ENCODE measurements around the gene PAX8. TPM values are rescaled to one million over a fixed set of nuclear protein-coding genes. Genes with fewer than 3 reads are reported as not detected.

The PAX8 gene
- total and polyA plus RNA-seq, 2 experiments from 2014 or later: 0.21 to 0.32 TPM

DNA sequence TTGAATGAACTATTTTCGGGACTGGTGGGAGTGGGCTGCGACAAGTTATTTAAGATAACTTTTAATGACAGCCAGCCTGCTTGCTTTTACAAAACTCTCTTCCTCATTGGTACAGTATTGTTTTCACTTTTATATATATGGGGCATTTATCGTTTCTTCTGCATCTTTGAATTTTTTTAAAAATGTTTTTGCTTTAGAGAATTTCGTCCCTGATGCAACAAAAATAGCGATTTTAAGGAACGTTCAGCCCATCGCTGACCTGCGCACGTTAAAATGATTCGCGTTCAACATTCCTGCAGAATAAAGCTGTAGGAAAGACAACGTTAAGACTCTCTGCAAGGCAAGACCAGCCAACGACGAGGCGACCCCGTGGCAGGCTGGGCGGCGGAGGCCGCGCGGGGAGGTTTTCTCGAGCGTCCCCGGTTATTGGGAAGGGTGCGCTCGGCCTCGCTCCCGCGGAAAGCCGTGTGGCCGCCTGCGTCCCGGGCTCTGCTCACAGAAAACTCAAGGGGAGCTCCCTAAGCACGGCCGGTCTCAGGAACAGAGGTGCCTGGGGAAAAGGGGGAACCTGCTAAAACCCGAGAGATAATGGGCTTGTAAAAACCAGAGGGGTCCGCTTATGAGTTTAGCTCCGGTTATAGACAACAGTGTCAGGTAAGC is 3.0 kb downstream of the PAX8 start:
- Histone ChIP-seq H3K9me2 (ENCODE audit: insufficient read depth) (no peaks in the 10 kb centered on the region), H3K36me3 (ENCODE audit: insufficient read depth) (no peaks in the 10 kb centered on the region), H3K27me3 (ENCODE audit: insufficient read depth) (peaks cover 100% of the 10 kb centered on the region), H3K4me1 (ENCODE audit: insufficient read depth) (peaks cover 34% of the 10 kb centered on the region), H3K27ac (ENCODE audit: low read depth) (no peak overlapping the region), H2AFZ (no peak overlapping the region), H4K20me1 (replicated peaks; ENCODE audit: insufficient read depth) (peaks cover 14% of the 10 kb centered on the region), H3K79me2 (replicated peaks; ENCODE audit: insufficient read depth) (no peaks in the 10 kb centered on the region), H3K4me3 (peak overlapping the region; percentile 70), H3K4me2 (peak overlapping the region; percentile 92), H3F3A (replicated peaks; ENCODE audit: low read depth) (0 out of 2 replicates have a peak, but pooled peaks cover 4% of the 10 kb centered on the region)
- peaks cover 99% of the 10 kb centered on the region for H3K27me3 Mint-ChIP-seq (ENCODE audit: insufficient read depth, low read depth, poor library complexity)
- no peak overlapping the region for H3K27ac Mint-ChIP-seq
- no peak for ATAC-seq
- peaks cover 30% of the 10 kb centered on the region for H3K4me1 Mint-ChIP-seq
- no peak for TF ChIP-seq JUNB (IDR thresholded peaks at IDR 0.05; ENCODE audit: unreplicated experiment)
- TF ChIP-seq ZNF331 (CRISPR knock-in tag; IDR thresholded peaks at IDR 0.05; ENCODE audit: low read depth): no peak
- TF ChIP-seq EZH2phosphoT487 (IDR thresholded peaks at IDR 0.05; ENCODE audit: unreplicated experiment): peak; percentile 83
- no peak for TF ChIP-seq CREB1 (CRISPR knock-in tag; IDR thresholded peaks at IDR 0.05; ENCODE audit: low read depth)
- TF ChIP-seq POLR2AphosphoS5 (IDR thresholded peaks at IDR 0.05; ENCODE audit: low read depth): no peak
- TF ChIP-seq, protein P1, sequence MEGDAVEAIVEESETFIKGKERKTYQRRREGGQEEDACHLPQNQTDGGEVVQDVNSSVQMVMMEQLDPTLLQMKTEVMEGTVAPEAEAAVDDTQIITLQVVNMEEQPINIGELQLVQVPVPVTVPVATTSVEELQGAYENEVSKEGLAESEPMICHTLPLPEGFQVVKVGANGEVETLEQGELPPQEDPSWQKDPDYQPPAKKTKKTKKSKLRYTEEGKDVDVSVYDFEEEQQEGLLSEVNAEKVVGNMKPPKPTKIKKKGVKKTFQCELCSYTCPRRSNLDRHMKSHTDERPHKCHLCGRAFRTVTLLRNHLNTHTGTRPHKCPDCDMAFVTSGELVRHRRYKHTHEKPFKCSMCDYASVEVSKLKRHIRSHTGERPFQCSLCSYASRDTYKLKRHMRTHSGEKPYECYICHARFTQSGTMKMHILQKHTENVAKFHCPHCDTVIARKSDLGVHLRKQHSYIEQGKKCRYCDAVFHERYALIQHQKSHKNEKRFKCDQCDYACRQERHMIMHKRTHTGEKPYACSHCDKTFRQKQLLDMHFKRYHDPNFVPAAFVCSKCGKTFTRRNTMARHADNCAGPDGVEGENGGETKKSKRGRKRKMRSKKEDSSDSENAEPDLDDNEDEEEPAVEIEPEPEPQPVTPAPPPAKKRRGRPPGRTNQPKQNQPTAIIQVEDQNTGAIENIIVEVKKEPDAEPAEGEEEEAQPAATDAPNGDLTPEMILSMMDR (conservative IDR thresholded peaks at IDR 0.05; ENCODE audit: low read depth in 2 of 2): no peak
- peak; percentile 86 for TF ChIP-seq EZH2 (IDR thresholded peaks at IDR 0.05; ENCODE audit: low read depth, unreplicated experiment)
- TF ChIP-seq, protein P2, sequence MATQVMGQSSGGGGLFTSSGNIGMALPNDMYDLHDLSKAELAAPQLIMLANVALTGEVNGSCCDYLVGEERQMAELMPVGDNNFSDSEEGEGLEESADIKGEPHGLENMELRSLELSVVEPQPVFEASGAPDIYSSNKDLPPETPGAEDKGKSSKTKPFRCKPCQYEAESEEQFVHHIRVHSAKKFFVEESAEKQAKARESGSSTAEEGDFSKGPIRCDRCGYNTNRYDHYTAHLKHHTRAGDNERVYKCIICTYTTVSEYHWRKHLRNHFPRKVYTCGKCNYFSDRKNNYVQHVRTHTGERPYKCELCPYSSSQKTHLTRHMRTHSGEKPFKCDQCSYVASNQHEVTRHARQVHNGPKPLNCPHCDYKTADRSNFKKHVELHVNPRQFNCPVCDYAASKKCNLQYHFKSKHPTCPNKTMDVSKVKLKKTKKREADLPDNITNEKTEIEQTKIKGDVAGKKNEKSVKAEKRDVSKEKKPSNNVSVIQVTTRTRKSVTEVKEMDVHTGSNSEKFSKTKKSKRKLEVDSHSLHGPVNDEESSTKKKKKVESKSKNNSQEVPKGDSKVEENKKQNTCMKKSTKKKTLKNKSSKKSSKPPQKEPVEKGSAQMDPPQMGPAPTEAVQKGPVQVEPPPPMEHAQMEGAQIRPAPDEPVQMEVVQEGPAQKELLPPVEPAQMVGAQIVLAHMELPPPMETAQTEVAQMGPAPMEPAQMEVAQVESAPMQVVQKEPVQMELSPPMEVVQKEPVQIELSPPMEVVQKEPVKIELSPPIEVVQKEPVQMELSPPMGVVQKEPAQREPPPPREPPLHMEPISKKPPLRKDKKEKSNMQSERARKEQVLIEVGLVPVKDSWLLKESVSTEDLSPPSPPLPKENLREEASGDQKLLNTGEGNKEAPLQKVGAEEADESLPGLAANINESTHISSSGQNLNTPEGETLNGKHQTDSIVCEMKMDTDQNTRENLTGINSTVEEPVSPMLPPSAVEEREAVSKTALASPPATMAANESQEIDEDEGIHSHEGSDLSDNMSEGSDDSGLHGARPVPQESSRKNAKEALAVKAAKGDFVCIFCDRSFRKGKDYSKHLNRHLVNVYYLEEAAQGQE (IDR thresholded peaks at IDR 0.05; ENCODE audit: unreplicated experiment): no peak
- no peak for TF ChIP-seq ZNF114 (CRISPR knock-in tag; IDR thresholded peaks at IDR 0.05)
- TF ChIP-seq NANOG (IDR thresholded peaks at IDR 0.05; ENCODE audit: borderline replicate concordance): no peak
- TF ChIP-seq, protein P3, sequence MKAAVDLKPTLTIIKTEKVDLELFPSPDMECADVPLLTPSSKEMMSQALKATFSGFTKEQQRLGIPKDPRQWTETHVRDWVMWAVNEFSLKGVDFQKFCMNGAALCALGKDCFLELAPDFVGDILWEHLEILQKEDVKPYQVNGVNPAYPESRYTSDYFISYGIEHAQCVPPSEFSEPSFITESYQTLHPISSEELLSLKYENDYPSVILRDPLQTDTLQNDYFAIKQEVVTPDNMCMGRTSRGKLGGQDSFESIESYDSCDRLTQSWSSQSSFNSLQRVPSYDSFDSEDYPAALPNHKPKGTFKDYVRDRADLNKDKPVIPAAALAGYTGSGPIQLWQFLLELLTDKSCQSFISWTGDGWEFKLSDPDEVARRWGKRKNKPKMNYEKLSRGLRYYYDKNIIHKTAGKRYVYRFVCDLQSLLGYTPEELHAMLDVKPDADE (IDR thresholded peaks at IDR 0.05): no peak
- no peak for TF ChIP-seq STAT1 (IDR thresholded peaks at IDR 0.05; ENCODE audit: unreplicated experiment)
- no peaks in the 10 kb centered on the region for H3K36me3 Mint-ChIP-seq (ENCODE audit: low read depth)
- peak overlapping the region; percentile 75; the same call in 2 of the 3 replicates for H3K4me3 Mint-ChIP-seq
- no peaks in the 10 kb centered on the region for H3K9me3 Mint-ChIP-seq
- peak; percentile 15 for DNase-seq (ENCODE audit: low spot score)

Data from GM23338 (cell line).